KOPT-K1 (cell line): ENCODE measurements around the gene ARHGAP19.

Source experiments
- H3K27ac ChIP-seq: fragments of 200-600 bp; sonication (generic); 2 replicates; pipeline ENCODE4 v1.5.1; 2016; ENCODE audit warnings: antibody characterized with exemption, mild to moderate bottlenecking, low read depth, low read length; ENCODE audit not compliant: poor library complexity, severe bottlenecking
- H3K36me3 ChIP-seq: fragments of 200-600 bp; sonication (generic); 2 replicates; pipeline ENCODE4 v1.5.1; 2017; ENCODE audit warnings: antibody characterized with exemption, mild to moderate bottlenecking, low read length, moderate library complexity; ENCODE audit not compliant: insufficient read depth
- H3K9me3 ChIP-seq: fragments of 200-600 bp; sonication (generic); 2 replicates; pipeline ENCODE4 v1.5.1; 2017; ENCODE audit warnings: antibody characterized with exemption, low read length, mild to moderate bottlenecking; ENCODE audit not compliant: insufficient read depth, poor library complexity, severe bottlenecking

The ARHGAP19 gene

DNA sequence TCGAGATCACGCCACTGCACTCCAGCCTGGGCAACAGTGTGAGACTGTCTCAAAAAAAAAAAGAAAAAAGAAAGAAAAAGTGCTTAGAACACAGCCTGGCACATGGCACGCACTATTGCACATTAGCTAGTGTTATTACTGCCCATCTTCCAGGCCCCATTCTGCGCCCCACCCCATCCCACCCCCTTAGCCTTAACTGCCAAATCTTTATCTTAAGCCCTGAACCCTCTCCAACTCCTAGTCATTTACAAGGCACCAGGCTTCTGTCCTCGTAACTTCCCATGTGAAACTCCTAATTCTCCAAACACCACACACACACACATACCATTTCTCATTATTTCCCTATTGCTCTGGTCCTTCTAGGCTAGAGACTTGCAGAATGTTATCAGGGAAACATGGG, 37.3 kb upstream of the ARHGAP19 start:
- H3K36me3 ChIP-seq: 0 out of 2 replicates have a peak, but pooled peaks cover 9% of the 10 kb centered on the region
- no peaks in the 10 kb centered on the region for H3K9me3 ChIP-seq
- no peak overlapping the region for H3K27ac ChIP-seq

GRCh38 chr10:97328646-97329453, 36.4 kb upstream of the ARHGAP19 start:
- Histone ChIP-seq H3K9me3 (no peaks in the 10 kb centered on the region), H3K27ac (no peak overlapping the region), H3K36me3 (0 out of 2 replicates have a peak, but pooled peaks cover 9% of the 10 kb centered on the region)

GRCh38 chr10:97327348-97328294, 35.2 kb upstream of the ARHGAP19 start:
- Histone ChIP-seq H3K27ac (no peak overlapping the region), H3K36me3 (0 out of 2 replicates have a peak, but pooled peaks cover 9% of the 10 kb centered on the region), H3K9me3 (no peaks in the 10 kb centered on the region)

DNA sequence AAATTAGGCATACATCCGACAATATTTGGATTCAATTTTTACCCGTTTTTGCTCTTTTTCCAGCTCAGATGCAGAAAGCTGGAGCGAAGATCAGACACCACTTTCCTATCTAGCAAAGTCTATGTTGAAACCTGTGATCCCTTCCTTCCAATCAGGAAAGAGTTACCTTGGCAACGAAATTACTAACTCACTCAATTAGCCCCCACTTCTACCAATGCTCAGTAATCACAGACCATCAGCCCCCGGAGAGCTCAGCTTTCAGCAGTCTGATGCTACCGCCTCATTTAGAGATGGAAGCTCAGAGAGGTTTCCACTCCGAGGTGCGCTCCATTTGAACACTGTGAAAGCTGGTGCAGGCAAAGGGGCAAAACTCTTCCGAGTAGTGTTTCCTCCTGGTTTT, 33.3 kb upstream of the ARHGAP19 start:
- H3K27ac ChIP-seq: no peak overlapping the region
- 0 out of 2 replicates have a peak, but pooled peaks cover 9% of the 10 kb centered on the region for H3K36me3 ChIP-seq

DNA sequence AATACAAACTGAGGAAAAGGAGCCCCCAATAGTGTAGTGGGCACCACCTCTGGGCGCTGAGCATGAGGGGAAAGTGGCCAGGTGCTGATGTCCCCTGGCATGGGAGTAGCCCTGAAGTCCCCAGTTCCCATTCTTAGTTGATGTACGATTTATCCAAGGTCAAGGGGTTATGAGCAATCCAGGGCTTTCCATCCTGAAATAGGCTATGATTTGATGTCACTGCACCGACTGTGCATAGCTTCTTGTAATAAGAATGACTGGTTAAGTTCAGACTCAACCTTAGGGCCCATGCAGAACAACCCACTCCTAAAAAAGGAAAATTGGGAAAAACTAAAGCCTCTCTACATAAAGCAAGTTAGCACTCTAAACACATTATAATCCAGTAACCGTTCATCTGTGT, 31.1 kb upstream of the ARHGAP19 start:
- Histone ChIP-seq H3K27ac (no peak overlapping the region), H3K9me3 (no peaks in the 10 kb centered on the region), H3K36me3 (no peaks in the 10 kb centered on the region)

More for the DNA sequence above, 33.3 kb upstream of the ARHGAP19 start:
- no peaks in the 10 kb centered on the region for H3K9me3 ChIP-seq

DNA sequence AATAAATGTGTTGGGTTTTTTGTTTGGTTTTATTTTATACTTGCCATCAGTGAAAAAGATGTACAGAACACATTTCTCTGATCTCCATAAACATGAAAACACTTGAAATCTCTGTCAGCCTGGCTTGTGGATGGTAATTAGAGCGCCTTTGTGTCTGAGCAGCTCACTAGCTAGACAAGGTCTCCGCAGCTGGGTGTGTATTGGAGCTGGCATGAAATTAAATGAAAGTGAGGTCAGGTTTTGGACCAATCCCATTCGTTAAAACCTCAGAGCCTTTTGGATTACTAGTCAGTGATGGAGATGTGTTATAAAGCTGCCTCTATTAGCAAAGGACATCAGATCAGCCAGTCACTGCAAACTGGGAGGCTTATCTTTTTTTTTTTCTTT, 29.4 kb upstream of the ARHGAP19 start:
- no peaks in the 10 kb centered on the region for H3K9me3 ChIP-seq
- no peaks in the 10 kb centered on the region for H3K36me3 ChIP-seq
- no peak overlapping the region for H3K27ac ChIP-seq

DNA sequence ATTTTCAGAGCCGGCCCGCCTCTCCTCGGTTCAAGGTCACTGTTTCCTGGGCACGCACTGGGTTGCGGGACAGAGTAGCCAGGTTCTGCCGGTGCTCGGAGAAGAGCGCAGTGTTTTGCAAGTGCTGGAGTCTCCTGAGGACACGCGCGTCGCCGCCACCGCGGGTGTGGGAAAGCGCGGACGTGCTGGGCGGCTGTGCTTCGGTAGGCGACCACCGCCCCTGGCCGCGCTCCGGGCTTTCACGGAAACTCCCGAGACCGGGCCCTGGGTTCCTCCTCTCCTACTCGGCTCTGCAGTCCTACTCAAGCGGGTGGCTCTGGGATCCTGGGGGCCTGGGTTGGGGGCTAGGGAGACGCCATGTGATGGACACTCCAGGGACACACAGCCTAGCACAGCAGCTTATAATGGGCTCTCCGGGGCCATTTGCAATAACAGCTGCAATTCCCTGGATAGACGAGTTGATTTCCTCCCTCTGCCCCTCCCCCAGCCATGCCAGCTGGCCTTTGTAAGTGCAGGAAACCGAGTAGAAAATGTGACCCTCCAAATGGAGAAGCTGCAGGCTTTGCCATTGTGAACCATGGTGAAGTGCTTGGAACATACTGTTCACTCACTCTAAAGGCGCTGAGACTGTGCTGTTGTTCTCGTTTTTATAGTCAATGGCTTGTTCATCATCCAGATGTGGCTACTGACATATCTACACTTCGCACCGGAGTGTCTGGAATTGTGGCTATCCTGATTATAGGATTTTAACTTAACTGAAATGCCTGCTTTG, 28.8 kb upstream of the ARHGAP19 start:
- no peak overlapping the region for H3K27ac ChIP-seq
- no peaks in the 10 kb centered on the region for H3K36me3 ChIP-seq
- H3K9me3 ChIP-seq: no peaks in the 10 kb centered on the region

DNA sequence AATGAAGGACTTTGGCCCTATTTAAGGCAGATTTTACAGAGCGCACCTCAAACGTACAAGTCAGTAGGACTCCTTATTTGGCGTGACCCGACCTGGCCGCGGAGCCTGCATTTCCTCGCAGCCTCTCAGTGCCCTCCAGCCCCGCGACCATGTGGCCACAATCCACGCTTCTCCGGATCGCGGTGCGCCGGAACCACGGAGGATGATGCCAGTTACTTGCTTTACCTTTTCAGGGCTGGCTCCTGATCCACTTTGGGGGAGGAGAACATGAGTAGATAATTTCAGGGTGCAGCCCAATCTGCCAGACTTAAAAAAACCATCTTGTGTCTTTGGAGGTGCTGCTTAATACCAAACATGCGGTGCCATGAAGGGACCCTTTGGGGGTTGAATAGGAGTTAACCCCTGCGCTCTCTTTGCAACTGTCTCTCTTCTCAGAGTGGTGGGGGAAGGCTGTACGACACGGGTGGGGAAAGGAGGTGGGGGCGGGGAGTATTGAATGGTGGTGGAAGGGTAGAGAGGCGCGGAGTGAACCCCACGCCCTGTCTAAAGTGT, 28.1 kb upstream of the ARHGAP19 start:
- Histone ChIP-seq H3K27ac (no peak overlapping the region), H3K9me3 (no peaks in the 10 kb centered on the region), H3K36me3 (no peaks in the 10 kb centered on the region)

DNA sequence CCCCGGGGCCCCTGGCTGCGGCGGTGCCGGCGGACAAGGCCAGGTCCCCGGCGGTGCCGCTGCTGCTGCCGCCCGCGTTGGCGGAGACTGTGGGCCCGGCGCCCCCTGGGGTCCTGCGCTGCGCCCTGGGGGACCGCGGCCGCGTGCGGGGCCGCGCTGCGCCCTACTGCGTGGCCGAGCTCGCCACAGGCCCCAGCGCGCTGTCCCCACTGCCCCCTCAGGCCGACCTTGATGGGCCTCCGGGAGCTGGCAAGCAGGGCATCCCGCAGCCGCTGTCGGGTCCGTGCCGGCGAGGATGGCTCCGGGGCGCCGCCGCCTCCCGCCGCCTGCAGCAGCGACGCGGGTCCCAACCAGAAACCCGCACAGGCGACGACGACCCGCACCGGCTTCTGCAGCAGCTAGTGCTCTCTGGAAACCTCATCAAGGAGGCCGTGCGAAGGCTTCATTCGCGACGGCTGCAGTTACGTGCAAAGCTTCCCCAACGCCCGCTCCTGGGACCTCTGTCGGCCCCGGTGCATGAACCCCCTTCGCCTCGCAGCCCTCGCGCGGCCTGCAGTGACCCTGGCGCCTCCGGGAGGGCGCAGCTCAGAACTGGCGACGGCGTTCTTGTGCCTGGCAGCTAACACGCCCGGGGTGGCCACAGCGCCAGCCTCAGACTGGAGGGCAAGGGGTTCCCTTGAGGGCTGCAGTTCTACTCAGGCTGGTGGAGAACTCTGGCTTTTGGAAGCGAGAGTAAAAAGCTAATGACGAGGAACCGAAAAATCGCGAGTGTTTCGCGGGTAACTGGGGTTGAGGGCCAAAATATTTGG, 27.4 kb upstream of the ARHGAP19 start:
- Histone ChIP-seq H3K36me3 (no peaks in the 10 kb centered on the region), H3K27ac (peak overlapping the region; percentile 86), H3K9me3 (no peaks in the 10 kb centered on the region)

- H3K9me3 ChIP-seq: no peaks in the 10 kb centered on the region
- peak within 1 kb of the TSS; percentile 86 for H3K27ac ChIP-seq
- H3K36me3 ChIP-seq: no peaks in the 10 kb centered on the region
Observed at GRCh38 chr10:97318772-97319651, 26.6 kb upstream of the ARHGAP19 start, which contains the start of gene FRAT1. TSS of gene FRAT1 (plus strand) at chr10:97319271. CDS start at chr10:97319454, 183 bp downstream.

DNA sequence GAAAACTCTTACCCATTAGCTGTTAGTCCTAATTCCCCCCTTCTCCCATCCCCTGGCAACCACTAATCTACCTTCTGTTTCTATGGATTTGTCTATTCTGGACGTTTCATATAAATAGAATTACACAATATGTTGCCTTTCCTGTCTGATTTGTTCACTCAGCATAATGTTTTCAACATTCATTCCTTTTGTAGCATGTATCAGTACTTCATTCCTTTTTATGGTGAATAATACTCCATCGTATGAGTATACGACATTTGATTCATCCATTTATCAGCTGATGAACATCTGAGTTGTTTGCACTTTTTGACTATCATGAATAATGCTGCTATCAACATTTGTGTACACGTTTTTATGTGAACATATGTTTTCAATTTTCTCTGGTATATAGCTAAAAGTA, 22.2 kb upstream of the ARHGAP19 start:
- no peak overlapping the region for H3K27ac ChIP-seq
- no peaks in the 10 kb centered on the region for H3K36me3 ChIP-seq
- H3K9me3 ChIP-seq: no peaks in the 10 kb centered on the region

DNA sequence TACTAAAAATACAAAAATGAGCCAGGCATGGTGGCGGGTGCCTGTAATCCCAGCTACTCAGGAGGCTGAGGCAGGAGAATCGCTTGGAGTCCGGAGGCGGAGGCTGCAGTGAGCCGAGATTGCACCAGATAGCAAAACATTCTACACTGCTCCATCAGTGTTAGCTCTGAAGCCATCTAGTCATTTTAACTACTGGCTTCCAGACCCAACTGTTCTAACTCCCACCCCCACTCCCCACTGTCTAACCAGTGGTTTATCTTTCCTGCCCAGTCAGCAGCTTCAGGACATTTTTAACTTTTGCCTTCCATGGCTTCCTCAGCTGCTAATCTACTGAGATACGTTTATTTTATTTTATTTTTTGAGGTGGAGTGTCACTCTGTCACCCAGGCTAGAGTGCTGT, 20.5 kb upstream of the ARHGAP19 start:
- Histone ChIP-seq H3K9me3 (no peaks in the 10 kb centered on the region), H3K36me3 (no peaks in the 10 kb centered on the region), H3K27ac (no peak overlapping the region)

GRCh38 chr10:97311111-97311626, 18.7 kb upstream of the ARHGAP19 start:
- no peaks in the 10 kb centered on the region for H3K9me3 ChIP-seq
- H3K27ac ChIP-seq: no peak overlapping the region
- H3K36me3 ChIP-seq: no peaks in the 10 kb centered on the region
